Iris pigment epithelial cell (primary cell): ENCODE measurements around the gene COX15.
"Not testable (repeated sequence)": the region's sequence is repeated elsewhere in the genome, so short reads cannot be mapped to it uniquely, and the experiment has no call there.

Experiments used
- DNase-seq: peaks from one replicate; pipeline ENCODE4 v3.0.0-alpha.2; 2011; ENCODE audit warnings: low read depth

COX15 gene

GRCh38 chr10:99732033-99732842 is at the start of gene COX15, which contains the start of gene CUTC:
Gene COX15 (minus strand): TSS chr10:99732127. CDS start chr10:99732049, 78 bp downstream.
Gene CUTC (plus strand): TSS chr10:99732234. CDS start chr10:99732349, 115 bp downstream.
- DNase-seq: peak; percentile 97

GRCh38 chr10:99779335-99779734 is 47.4 kb upstream of the COX15 start:
- peak; percentile 87 for DNase-seq

- peak; percentile 41 for DNase-seq
Observed at GRCh38 chr10:99777918-99778714, 46.2 kb upstream of the COX15 start.

- DNase-seq: peak; percentile 88
Observed at GRCh38 chr10:99775850-99776249, 43.9 kb upstream of the COX15 start.

GRCh38 chr10:99770408-99771045 is 38.6 kb upstream of the COX15 start:
- DNase-seq: no peak

- DNase-seq: no peak
Observed at GRCh38 chr10:99769706-99770105, 37.8 kb upstream of the COX15 start.

GRCh38 chr10:99768556-99768955 is 36.6 kb upstream of the COX15 start:
- no peak for DNase-seq

- no peak for DNase-seq
Observed at GRCh38 chr10:99767901-99768300, 36.0 kb upstream of the COX15 start.

GRCh38 chr10:99766302-99766681 is 34.4 kb upstream of the COX15 start:
- no peak for DNase-seq

GRCh38 chr10:99765672-99766301 is 33.9 kb upstream of the COX15 start:
- no peak for DNase-seq

GRCh38 chr10:99761365-99761764 is 29.4 kb upstream of the COX15 start:
- DNase-seq: no peak

- DNase-seq: no peak
Observed at GRCh38 chr10:99760321-99760720, 28.4 kb upstream of the COX15 start.

GRCh38 chr10:99758211-99758891 is 26.4 kb upstream of the COX15 start:
- peak; percentile 88 for DNase-seq

GRCh38 chr10:99756159-99756558 is 24.2 kb upstream of the COX15 start:
- no peak for DNase-seq

GRCh38 chr10:99754670-99755069 is 22.7 kb upstream of the COX15 start:
- peak; percentile 82 for DNase-seq

GRCh38 chr10:99750641-99751040 is 18.7 kb upstream of the COX15 start:
- no peak for DNase-seq

- DNase-seq: no peak
Observed at GRCh38 chr10:99748823-99749451, 17.0 kb upstream of the COX15 start.

GRCh38 chr10:99746166-99746565 is 14.2 kb upstream of the COX15 start:
- DNase-seq: not testable (repeated sequence)

GRCh38 chr10:99743841-99744240 is 11.9 kb upstream of the COX15 start:
- DNase-seq: no peak

GRCh38 chr10:99742701-99743100 is 10.8 kb upstream of the COX15 start:
- DNase-seq: peak; percentile 57

GRCh38 chr10:99742254-99742653 is 10.3 kb upstream of the COX15 start:
- peak; percentile 73 for DNase-seq
